Mammary epithelial cell (primary cell): ENCODE measurements around the gene NRF1.

ENCODE experiments used
- EZH2 ChIP-seq: IDR thresholded peaks from 2 replicates; pipeline ENCODE4 v1.6.1; 2012; ENCODE audit warnings: low read length, inconsistent platforms, borderline replicate concordance
- TF ChIP-seq, protein P1 (sequence below), 2 donors: IDR thresholded peaks in 1 of 2; conservative IDR thresholded peaks in 1 of 2; 2 replicates each; pipeline ENCODE4 v1.5.1; 2011 to 2012; ENCODE audit warnings: inconsistent platforms in 2 of 2, low read length in 2 of 2, mild to moderate bottlenecking in 2 of 2, control low read depth in 1 of 2, low read depth in 1 of 2; ENCODE audit not compliant: insufficient read depth in 1 of 2; ENCODE audit errors: extremely low read depth in 1 of 2

GRCh38 chr7:129571201-129571600 is 40.3 kb upstream of the NRF1 start:
- TF ChIP-seq, protein P1, sequence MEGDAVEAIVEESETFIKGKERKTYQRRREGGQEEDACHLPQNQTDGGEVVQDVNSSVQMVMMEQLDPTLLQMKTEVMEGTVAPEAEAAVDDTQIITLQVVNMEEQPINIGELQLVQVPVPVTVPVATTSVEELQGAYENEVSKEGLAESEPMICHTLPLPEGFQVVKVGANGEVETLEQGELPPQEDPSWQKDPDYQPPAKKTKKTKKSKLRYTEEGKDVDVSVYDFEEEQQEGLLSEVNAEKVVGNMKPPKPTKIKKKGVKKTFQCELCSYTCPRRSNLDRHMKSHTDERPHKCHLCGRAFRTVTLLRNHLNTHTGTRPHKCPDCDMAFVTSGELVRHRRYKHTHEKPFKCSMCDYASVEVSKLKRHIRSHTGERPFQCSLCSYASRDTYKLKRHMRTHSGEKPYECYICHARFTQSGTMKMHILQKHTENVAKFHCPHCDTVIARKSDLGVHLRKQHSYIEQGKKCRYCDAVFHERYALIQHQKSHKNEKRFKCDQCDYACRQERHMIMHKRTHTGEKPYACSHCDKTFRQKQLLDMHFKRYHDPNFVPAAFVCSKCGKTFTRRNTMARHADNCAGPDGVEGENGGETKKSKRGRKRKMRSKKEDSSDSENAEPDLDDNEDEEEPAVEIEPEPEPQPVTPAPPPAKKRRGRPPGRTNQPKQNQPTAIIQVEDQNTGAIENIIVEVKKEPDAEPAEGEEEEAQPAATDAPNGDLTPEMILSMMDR (conservative IDR thresholded peaks at IDR 0.05 in 1 of 2, IDR thresholded peaks at IDR 0.05 in 1 of 2; ENCODE audit: extremely low read depth in 1 of 2, insufficient read depth in 1 of 2, low read depth in 1 of 2, low read length in 2 of 2) = no peak
- no peak for TF ChIP-seq EZH2
